Common myeloid progenitor, CD34-positive (primary cell): ENCODE measurements around the gene CADPS.

Experiments used
- CTCF ChIA-PET: fragments of 350-600 bp; sonication (Branson Sonifier 250); formaldehyde crosslinking; loops from one replicate; lab custom pipeline; 2021; ENCODE audit warnings: antibody characterized with exemption; lab: Charles Lee
- POLR2A ChIA-PET: fragments of 350-600 bp; sonication (Branson Sonifier 250); formaldehyde crosslinking; loops from one replicate; lab custom pipeline; 2021; ENCODE audit warnings: antibody characterized with exemption; lab: Charles Lee
- DNase-seq, 3 donors: peaks; one replicate each; pipeline versions ENCODE4 v3.0.0 to v3.0.0-alpha.2; 2013
- H3K27ac ChIP-seq, 2 experiments: 1 replicate in 1 of 2; 2 replicates in 1 of 2; pipeline ENCODE4 v1.7.0; 2013; ENCODE audit warnings: inconsistent platforms in 2 of 2, low read length in 2 of 2, mild to moderate bottlenecking in 2 of 2, low read depth in 1 of 2, moderate library complexity in 1 of 2; ENCODE audit not compliant: severe bottlenecking in 2 of 2, insufficient read depth in 1 of 2, poor library complexity in 1 of 2
- H3K27me3 ChIP-seq, 5 experiments: replicated peaks in 2 of 5; 1 replicate in 3 of 5; 2 replicates in 2 of 5; pipeline versions ENCODE4 v1.6.1 to v1.7.0; 2013; ENCODE audit warnings: low read length in 4 of 5, mild to moderate bottlenecking in 2 of 5, moderate library complexity in 2 of 5, inconsistent platforms in 1 of 5; ENCODE audit not compliant: insufficient read depth in 5 of 5, control insufficient read depth in 4 of 5
- H3K36me3 ChIP-seq, 4 experiments: 1 replicate in 2 of 4; 2 replicates in 2 of 4; pipeline versions ENCODE4 v1.6.1 to v1.7.0; 2013; ENCODE audit warnings: low read length in 3 of 4, control low read depth in 1 of 4, mild to moderate bottlenecking in 1 of 4; ENCODE audit not compliant: control insufficient read depth in 4 of 4, insufficient read depth in 4 of 4
- H3K4me1 ChIP-seq, 4 experiments: 1 replicate in 3 of 4; 2 replicates in 1 of 4; pipeline versions ENCODE4 v1.6.1 to v1.7.1; 2013; ENCODE audit warnings: low read length in 3 of 4, mild to moderate bottlenecking in 3 of 4, control low read depth in 1 of 4, inconsistent platforms in 1 of 4, moderate library complexity in 1 of 4; ENCODE audit not compliant: control insufficient read depth in 4 of 4, insufficient read depth in 4 of 4; ENCODE audit errors: control extremely low read depth in 1 of 4
- H3K4me3 ChIP-seq, 7 experiments: 1 replicate in 4 of 7; 2 replicates in 3 of 7; pipeline versions ENCODE4 v1.5.1 to v1.7.0; 2013; ENCODE audit warnings: mild to moderate bottlenecking in 7 of 7, low read length in 6 of 7, moderate library complexity in 6 of 7, inconsistent platforms in 2 of 7, low read depth in 2 of 7, control low read depth in 1 of 7; ENCODE audit not compliant: insufficient read depth in 4 of 7, control insufficient read depth in 1 of 7; ENCODE audit errors: extremely low read depth in 1 of 7
- H3K9me3 ChIP-seq, 5 experiments: 1 replicate in 4 of 5; 2 replicates in 1 of 5; pipeline versions ENCODE4 v1.6.1 to v1.7.1; 2013; ENCODE audit warnings: low read length in 4 of 5, mild to moderate bottlenecking in 2 of 5, inconsistent platforms in 1 of 5, low read depth in 1 of 5, moderate library complexity in 1 of 5; ENCODE audit not compliant: control insufficient read depth in 4 of 5, insufficient read depth in 2 of 5; ENCODE audit errors: control extremely low read depth in 1 of 5
- WGBS: methylation state at CpG from one replicate; pipeline ENCODE4 v1.1.5; 2013; ENCODE audit not compliant: insufficient coverage; 5-methylcytosine and 5-hydroxymethylcytosine counted together

The CADPS gene

GRCh38 chr3:62529230-62529629, 346.0 kb downstream of the CADPS start:
- 39% methylated on average over 4 of the region's 4 CpGs for WGBS
- POLR2A ChIA-PET = no interaction called here
- DNase-seq = peak in 2 of 3 donors; percentile 3 to 20

DNA sequence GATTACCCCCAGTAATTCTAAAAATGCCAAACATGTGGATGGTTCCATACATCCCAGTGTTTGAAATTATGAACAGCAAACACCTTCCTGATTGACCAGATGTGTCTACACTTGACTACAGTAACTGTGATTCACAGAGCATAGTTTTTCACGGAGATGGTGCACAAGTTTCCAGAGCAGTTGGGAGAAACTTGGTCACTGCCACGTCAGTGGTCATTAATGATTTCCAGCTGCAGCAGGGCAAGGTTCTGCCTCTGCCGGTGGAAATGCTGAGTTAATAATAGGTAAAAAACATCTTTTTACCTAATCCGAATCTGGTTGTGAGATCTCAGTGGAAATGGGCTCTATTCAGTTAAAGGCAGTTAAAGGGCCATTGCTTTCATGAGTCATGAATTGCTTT, 347.7 kb downstream of the CADPS start:
- Histone ChIP-seq H3K36me3 (no peaks in the 10 kb centered on the region), H3K27ac (no peak overlapping the region), H3K9me3 (no peaks in the 10 kb centered on the region), H3K4me1 (no peaks in the 10 kb centered on the region), H3K27me3 (peaks cover 0 to 6% (median 0%) of the 10 kb centered on the region in 5 experiments), H3K4me3 (no peak overlapping the region)
- 78% methylated on average over 3 of the region's 4 CpGs for WGBS
- CTCF ChIA-PET = interaction anchor here (0.6 kb wide), 1 partner anchor 293 kb away, joined by 4 read pairs; no protein-coding TSS in a partner anchor
- POLR2A ChIA-PET = no interaction called here
- DNase-seq = no peak

More at GRCh38 chr3:62529230-62529629, 346.0 kb downstream of the CADPS start:
- no peak overlapping the region for H3K4me3 ChIP-seq
- H3K4me1 ChIP-seq = no peaks in the 10 kb centered on the region
- H3K27me3 ChIP-seq = peaks cover 0 to 9% (median 0%) of the 10 kb centered on the region in 5 experiments
- no peaks in the 10 kb centered on the region for H3K36me3 ChIP-seq
- no peaks in the 10 kb centered on the region for H3K9me3 ChIP-seq
- H3K27ac ChIP-seq = no peak overlapping the region
- CTCF ChIA-PET = no interaction called here

DNA sequence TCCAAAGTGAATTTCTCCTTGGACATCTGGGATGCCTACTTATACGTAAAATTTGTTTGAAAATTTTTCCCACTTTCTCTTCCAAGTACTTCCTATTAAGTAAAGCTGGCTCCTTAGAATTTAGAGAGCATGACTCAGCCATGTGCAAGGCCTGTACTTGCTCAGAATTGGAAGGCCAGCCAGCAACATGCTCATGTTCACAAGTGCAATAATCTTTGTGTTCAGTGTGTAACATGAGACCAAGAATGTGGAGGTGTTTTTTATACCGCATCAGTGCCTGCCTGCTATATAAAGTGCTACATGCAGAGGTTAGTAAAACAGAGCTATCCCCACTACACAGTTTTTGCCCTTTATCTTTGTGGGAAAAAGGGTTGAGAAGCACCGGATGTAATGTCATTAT, 349.9 kb downstream of the CADPS start:
- WGBS = 100% methylated on average over 2 of the region's 3 CpGs

GRCh38 chr3:62523672-62524071, 351.5 kb downstream of the CADPS start:
- CTCF ChIA-PET = no interaction called here
- POLR2A ChIA-PET = no interaction called here
- H3K27me3 ChIP-seq = peaks cover 0 to 5% (median 0%) of the 10 kb centered on the region in 5 experiments
- 74% methylated on average over 3 of the region's 4 CpGs for WGBS
- no peak overlapping the region for H3K27ac ChIP-seq
- no peaks in the 10 kb centered on the region for H3K36me3 ChIP-seq
- H3K4me1 ChIP-seq = no peaks in the 10 kb centered on the region
- no peak overlapping the region for H3K4me3 ChIP-seq
- H3K9me3 ChIP-seq = no peaks in the 10 kb centered on the region
- no peak for DNase-seq

More for the DNA sequence above, 349.9 kb downstream of the CADPS start:
- ChIA-PET POLR2A (no interaction called here), CTCF (no interaction called here)
- Histone ChIP-seq H3K27me3 (peaks cover 0 to 5% (median 0%) of the 10 kb centered on the region in 5 experiments), H3K9me3 (no peaks in the 10 kb centered on the region), H3K4me3 (no peak overlapping the region), H3K27ac (no peak overlapping the region), H3K36me3 (no peaks in the 10 kb centered on the region), H3K4me1 (no peaks in the 10 kb centered on the region)
- DNase-seq = no peak

DNA sequence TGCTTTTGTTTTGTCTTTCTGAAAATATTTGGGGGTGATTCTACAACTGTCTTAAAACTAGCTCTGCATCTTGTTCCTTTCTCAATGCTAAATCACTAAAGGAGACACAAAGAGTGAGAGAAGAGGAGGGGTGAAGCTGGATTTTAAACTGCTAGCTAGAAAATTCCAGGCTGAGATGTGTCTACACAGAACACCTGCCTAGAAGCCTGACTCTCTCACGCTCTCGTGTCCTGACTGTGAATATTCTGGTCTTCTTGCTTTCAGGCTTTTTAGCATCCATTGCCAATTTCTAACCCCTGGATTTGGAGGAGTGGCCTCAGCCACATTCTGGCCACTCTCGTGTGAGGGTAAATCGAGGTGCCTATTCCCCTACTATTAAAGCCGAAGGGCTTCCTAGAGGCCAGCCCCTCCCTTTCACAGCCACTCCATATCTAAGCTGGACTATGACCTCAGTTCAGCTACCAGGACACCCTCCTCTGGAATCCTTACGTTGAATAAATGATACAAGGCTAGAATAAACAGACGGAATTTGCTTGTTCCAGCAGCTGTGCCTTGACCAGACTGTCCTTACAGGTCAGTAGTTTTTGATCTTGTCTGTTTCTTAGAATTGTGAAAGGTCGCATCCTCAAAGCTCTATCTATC, 353.6 kb downstream of the CADPS start:
- Histone ChIP-seq H3K4me1 (no peaks in the 10 kb centered on the region), H3K36me3 (no peaks in the 10 kb centered on the region), H3K9me3 (no peaks in the 10 kb centered on the region), H3K27ac (no peak overlapping the region), H3K4me3 (no peak overlapping the region), H3K27me3 (peaks cover 0 to 7% (median 0%) of the 10 kb centered on the region in 5 experiments)
- CTCF ChIA-PET = no interaction called here
- POLR2A ChIA-PET = no interaction called here
- DNase-seq = no peak
- WGBS = 88% methylated on average over 7 of the region's 8 CpGs

GRCh38 chr3:62503516-62503915, 371.7 kb downstream of the CADPS start:
- Histone ChIP-seq H3K27ac (no peak overlapping the region), H3K9me3 (no peaks in the 10 kb centered on the region), H3K36me3 (no peaks in the 10 kb centered on the region), H3K4me3 (no peak overlapping the region), H3K27me3 (peaks cover 0 to 1% (median 0%) of the 10 kb centered on the region in 5 experiments), H3K4me1 (no peaks in the 10 kb centered on the region)
- DNase-seq = no peak
- POLR2A ChIA-PET = no interaction called here
- WGBS = 67% methylated on average over 1 of the region's 2 CpGs
- CTCF ChIA-PET = no interaction called here

DNA sequence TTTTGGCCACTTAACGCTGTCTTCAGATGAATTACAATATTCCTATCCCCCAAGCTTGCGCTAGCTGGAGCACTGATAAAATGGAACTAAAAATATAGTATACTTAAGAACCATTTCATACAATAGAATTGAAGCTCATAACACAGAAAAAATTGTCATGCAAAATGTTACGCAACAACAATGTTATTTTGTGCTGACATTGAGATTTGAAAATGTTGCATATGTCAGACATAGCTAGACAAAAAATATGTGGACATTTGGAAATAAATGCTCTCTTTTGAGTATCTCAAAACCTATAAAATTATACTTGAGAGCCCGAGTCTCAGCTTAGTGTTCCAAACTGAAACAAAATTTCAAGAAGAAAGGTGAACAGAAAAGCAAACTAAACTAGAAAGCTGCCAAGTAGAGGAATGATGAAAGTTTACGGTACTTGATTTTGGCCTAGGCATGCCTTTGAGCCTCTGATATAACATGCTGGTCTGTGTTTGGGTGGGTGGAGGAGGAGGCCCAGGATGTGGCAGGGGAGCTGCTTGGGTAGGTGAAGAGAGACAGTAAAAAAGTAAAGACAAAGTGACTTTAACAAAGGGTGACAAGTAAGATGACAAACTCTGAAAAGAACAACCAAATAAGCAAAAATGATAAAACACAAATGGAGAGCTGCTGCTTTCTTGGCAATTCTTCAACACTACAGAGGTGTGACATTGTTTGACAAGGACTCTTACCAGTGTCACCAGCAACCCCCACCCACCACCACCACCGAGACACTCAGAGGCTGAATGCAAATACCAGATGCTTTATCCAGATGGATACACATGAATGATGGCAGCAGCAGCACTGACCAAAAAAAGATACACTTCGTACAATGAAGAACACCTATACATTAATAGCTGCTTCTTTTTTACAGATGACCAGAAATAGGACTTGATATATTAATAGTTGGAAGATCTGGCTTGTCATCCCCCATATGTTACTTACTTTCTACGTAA, 372.6 kb downstream of the CADPS start:
- 100% methylated on average over 1 of the region's 8 CpGs for WGBS
- no peak overlapping the region for H3K4me3 ChIP-seq
- H3K36me3 ChIP-seq = no peaks in the 10 kb centered on the region
- H3K27ac ChIP-seq = no peak overlapping the region
- no peaks in the 10 kb centered on the region for H3K9me3 ChIP-seq
- POLR2A ChIA-PET = no interaction called here
- DNase-seq = no peak
- CTCF ChIA-PET = no interaction called here
- peaks cover 0 to 1% (median 0%) of the 10 kb centered on the region in 5 experiments for H3K27me3 ChIP-seq
- H3K4me1 ChIP-seq = no peaks in the 10 kb centered on the region
